ENCODE data around the gene ADCK1. TPM values are rescaled to one million over a fixed set of nuclear protein-coding genes. Genes with fewer than 3 reads are reported as not detected.

Gene ADCK1
- total and polyA plus RNA-seq, 2 donors (not counting 3 experiments of a cell fraction or from before 2014, with no cell fraction given): 4.2 to 6.9 TPM

DNA sequence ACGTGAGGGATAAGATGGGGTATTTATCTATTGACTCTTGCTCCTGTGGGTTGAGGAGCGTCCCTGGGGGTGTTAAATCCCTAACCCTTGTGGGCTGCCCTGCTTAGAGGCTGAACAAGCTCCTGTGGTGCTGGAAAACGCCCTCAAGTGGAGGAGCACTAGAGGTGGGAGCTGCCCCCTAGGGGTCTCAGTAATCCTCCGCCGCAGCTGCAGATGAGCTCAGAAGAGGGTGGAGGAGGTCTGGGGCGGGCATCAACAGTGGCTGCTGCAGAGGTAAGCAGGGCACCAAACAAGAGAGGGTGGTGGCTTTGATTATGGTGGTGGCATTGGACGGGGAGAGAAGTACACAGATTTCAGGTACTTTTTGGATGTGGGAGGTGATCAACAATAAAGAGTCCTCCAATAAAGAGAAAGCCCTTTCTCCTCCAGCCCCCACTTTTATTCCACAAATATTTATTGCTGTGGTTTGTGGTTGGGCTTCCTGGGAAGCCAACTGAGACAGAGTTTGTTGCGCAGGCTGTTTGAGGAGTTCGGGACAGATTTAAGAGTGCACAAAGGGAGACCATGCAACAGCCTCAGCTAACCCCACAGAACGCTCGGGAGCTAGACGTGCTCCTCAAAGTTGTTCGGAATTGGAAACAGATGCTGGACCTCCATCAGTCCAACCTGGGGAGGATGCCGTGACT lies 179.9 kb downstream of the ADCK1 start:
- H3K36me3 ChIP-seq (ENCODE audit: control insufficient read depth in 2 of 2, extremely low read depth in 1 of 2, insufficient read depth in 2 of 2, low read length in 2 of 2): no peaks in the 10 kb centered on the region
- H3K4me1 ChIP-seq (ENCODE audit: control insufficient read depth, extremely low read depth, insufficient read depth, low read length): no peaks in the 10 kb centered on the region
- DNase-seq (ENCODE audit: low read depth, low spot score) (no peak), FAIRE-seq (no peak)
- ChIA-PET CTCF (interaction anchor here (1.1 kb wide), 1 partner anchor 118 kb away, joined by 3 read pairs; no protein-coding TSS in a partner anchor), POLR2A (no interaction called here)
- BruUV-seq (replicated peaks): no TSS peak
- no peak overlapping the region for H3K4me2 ChIP-seq (ENCODE audit: insufficient read depth, low read length)
- TF ChIP-seq POLR2AphosphoS5 (IDR thresholded peaks at IDR 0.05; ENCODE audit: insufficient read depth, low read depth, low read length): no peak
- TF ChIP-seq, protein P1, sequence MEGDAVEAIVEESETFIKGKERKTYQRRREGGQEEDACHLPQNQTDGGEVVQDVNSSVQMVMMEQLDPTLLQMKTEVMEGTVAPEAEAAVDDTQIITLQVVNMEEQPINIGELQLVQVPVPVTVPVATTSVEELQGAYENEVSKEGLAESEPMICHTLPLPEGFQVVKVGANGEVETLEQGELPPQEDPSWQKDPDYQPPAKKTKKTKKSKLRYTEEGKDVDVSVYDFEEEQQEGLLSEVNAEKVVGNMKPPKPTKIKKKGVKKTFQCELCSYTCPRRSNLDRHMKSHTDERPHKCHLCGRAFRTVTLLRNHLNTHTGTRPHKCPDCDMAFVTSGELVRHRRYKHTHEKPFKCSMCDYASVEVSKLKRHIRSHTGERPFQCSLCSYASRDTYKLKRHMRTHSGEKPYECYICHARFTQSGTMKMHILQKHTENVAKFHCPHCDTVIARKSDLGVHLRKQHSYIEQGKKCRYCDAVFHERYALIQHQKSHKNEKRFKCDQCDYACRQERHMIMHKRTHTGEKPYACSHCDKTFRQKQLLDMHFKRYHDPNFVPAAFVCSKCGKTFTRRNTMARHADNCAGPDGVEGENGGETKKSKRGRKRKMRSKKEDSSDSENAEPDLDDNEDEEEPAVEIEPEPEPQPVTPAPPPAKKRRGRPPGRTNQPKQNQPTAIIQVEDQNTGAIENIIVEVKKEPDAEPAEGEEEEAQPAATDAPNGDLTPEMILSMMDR (IDR thresholded peaks at IDR 0.05; ENCODE audit: extremely low read depth in 1 of 2, insufficient read depth in 1 of 2, low read depth in 1 of 2, low read length in 2 of 2): peak in 1 of 2 donors; percentile 0
- H3K9ac ChIP-seq (replicated peaks; ENCODE audit: extremely low read depth, insufficient read depth, low read length): no peak overlapping the region
- no peaks in the 10 kb centered on the region for H4K20me1 ChIP-seq (replicated peaks; ENCODE audit: control insufficient read depth, extremely low read depth, insufficient read depth, low read length)
- no peaks in the 10 kb centered on the region for H3K9me1 ChIP-seq (replicated peaks; ENCODE audit: control insufficient read depth, extremely low read depth, insufficient read depth, low read length)
- no peaks in the 10 kb centered on the region for H3K27me3 ChIP-seq (ENCODE audit: control insufficient read depth in 2 of 2, insufficient read depth in 2 of 2, low read length in 2 of 2)
- H3K9me3 ChIP-seq (replicated peaks; ENCODE audit: control insufficient read depth, insufficient read depth, low read length): no peaks in the 10 kb centered on the region
- intact Hi-C loops (cut with micrococcal nuclease) (no loop called here), dilution Hi-C loops (cut with MboI; ENCODE audit: extremely low pct_ligation_motif_present, low sequenced_read_pairs) (no loop called here)
- H3K27ac ChIP-seq (ENCODE audit: insufficient read depth, low read depth, low read length): no peak overlapping the region
- no peak overlapping the region for H2AFZ ChIP-seq (ENCODE audit: low read depth, low read length)
- no peak overlapping the region for H3K4me3 ChIP-seq (replicated peaks in 1 of 3; ENCODE audit: insufficient read depth in 1 of 3, low read depth in 1 of 3, low read length in 3 of 3)
- no peaks in the 10 kb centered on the region for H3K79me2 ChIP-seq (ENCODE audit: control insufficient read depth, insufficient read depth, low read length)

DNA sequence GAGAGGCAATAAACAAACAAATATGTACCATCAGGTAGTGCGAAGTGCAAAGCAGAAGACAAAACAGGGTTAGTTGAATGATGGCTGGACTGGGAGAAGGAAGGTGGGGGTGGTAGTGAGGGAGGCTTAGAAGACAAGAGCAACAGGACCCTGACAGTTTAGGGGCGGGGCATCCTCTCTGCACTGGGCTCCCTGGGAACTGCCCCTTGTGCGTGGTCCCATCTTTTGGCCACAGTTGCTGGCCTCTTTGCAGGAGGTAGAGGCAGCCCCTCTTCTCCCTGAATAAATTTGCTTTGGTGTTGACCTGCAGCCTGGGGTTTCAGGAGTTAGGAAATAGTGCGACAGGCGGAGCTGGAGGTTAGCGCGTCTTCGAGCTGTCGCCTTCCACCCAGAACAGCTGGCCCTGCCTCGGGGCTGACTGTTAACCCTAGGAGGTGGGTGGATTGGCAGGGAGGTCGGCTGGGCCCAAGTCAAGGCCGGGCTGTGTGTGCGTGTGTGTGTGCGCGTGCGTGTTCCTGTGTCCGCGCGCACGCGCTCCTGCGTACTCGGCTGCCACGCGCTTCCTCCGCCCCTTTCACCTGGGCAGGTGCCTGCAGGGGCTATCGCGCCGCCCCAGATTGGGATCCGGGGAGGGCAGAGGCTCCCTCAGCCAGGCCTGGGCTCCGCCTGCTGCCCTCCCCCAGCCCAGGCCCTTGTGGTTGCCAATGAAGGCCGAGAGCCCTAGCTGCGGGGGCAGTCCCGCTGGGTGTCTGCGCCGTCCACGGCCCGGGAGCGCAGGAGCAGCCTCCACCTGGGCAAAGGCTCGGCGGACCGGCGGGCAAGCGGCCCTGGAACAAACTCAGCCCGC lies 180.8 kb downstream of the ADCK1 start:
- no peaks in the 10 kb centered on the region for H4K20me1 ChIP-seq (replicated peaks; ENCODE audit: control insufficient read depth, extremely low read depth, insufficient read depth, low read length)
- dilution Hi-C loops (cut with MboI; ENCODE audit: extremely low pct_ligation_motif_present, low sequenced_read_pairs): no loop called here
- ChIA-PET POLR2A (no interaction called here), CTCF (no interaction called here)
- TF ChIP-seq JUN (IDR thresholded peaks at IDR 0.05; ENCODE audit: borderline replicate concordance, insufficient read depth, insufficient read length, low read depth) (no peak), POLR2A (IDR thresholded peaks at IDR 0.05; ENCODE audit: low read depth, low read length) (no peak), POLR2AphosphoS5 (IDR thresholded peaks at IDR 0.05; ENCODE audit: insufficient read depth, low read depth, low read length) (no peak), FOS (IDR thresholded peaks at IDR 0.05; ENCODE audit: borderline replicate concordance, insufficient read depth, low read length) (no peak), EZH2 (IDR thresholded peaks at IDR 0.05; ENCODE audit: borderline replicate concordance, low read depth, low read length, severe bottlenecking) (no peak)
- H2AFZ ChIP-seq (ENCODE audit: low read depth, low read length): no peak overlapping the region
- H3K9ac ChIP-seq (replicated peaks; ENCODE audit: extremely low read depth, insufficient read depth, low read length): no peak overlapping the region
- H3K79me2 ChIP-seq (ENCODE audit: control insufficient read depth, insufficient read depth, low read length): no peaks in the 10 kb centered on the region
- H3K27me3 ChIP-seq (ENCODE audit: control insufficient read depth in 2 of 2, insufficient read depth in 2 of 2, low read length in 2 of 2): no peaks in the 10 kb centered on the region
- no peak overlapping the region for H3K4me3 ChIP-seq (replicated peaks in 1 of 3; ENCODE audit: insufficient read depth in 1 of 3, low read depth in 1 of 3, low read length in 3 of 3)
- no TSS peak for BruUV-seq (replicated peaks)
- H3K9me3 ChIP-seq (replicated peaks; ENCODE audit: control insufficient read depth, insufficient read depth, low read length): no peaks in the 10 kb centered on the region
- no peak for DNase-seq (ENCODE audit: low read depth, low spot score)
- intact Hi-C loops (cut with micrococcal nuclease): no loop called here
- no peaks in the 10 kb centered on the region for H3K4me1 ChIP-seq (ENCODE audit: control insufficient read depth, extremely low read depth, insufficient read depth, low read length)
- no peaks in the 10 kb centered on the region for H3K9me1 ChIP-seq (replicated peaks; ENCODE audit: control insufficient read depth, extremely low read depth, insufficient read depth, low read length)
- no peak overlapping the region for H3K27ac ChIP-seq (ENCODE audit: insufficient read depth, low read depth, low read length)
- FAIRE-seq: no peak
- H3K4me2 ChIP-seq (ENCODE audit: insufficient read depth, low read length): no peak overlapping the region
- H3K36me3 ChIP-seq (ENCODE audit: control insufficient read depth in 2 of 2, extremely low read depth in 1 of 2, insufficient read depth in 2 of 2, low read length in 2 of 2): no peaks in the 10 kb centered on the region
